GM19238 (cell line): ENCODE results near the gene MIOS.

Source experiments
- DNase-seq: peaks from one replicate; pipeline ENCODE4 v3.0.0; 2011; ENCODE audit warnings: low spot score; ENCODE audit not compliant: insufficient read length

Gene MIOS

GRCh38 chr7:7583731-7584130 is 17.0 kb downstream of the MIOS start:
- DNase-seq = no peak

- DNase-seq = no peak
These were observed 18.0 kb downstream of the MIOS start for GRCh38 chr7:7584653-7585052.

- DNase-seq = no peak
These were observed 18.7 kb downstream of the MIOS start for GRCh38 chr7:7585241-7585928.

GRCh38 chr7:7595451-7595850 is 28.8 kb downstream of the MIOS start:
- no peak for DNase-seq

- no peak for DNase-seq
These were observed 29.5 kb downstream of the MIOS start for GRCh38 chr7:7596176-7596575.

GRCh38 chr7:7607010-7607409 is 40.3 kb downstream of the MIOS start:
- DNase-seq = no peak

- DNase-seq = no peak
These were observed 42.6 kb downstream of the MIOS start for GRCh38 chr7:7609330-7609729.

GRCh38 chr7:7612519-7612918 is 45.8 kb downstream of the MIOS start:
- DNase-seq = no peak

- no peak for DNase-seq
These were observed 46.5 kb downstream of the MIOS start for GRCh38 chr7:7613210-7613609.

- no peak for DNase-seq
These were observed 47.5 kb downstream of the MIOS start for GRCh38 chr7:7614018-7614741.

- DNase-seq = no peak
These were observed 50.9 kb downstream of the MIOS start for GRCh38 chr7:7617550-7617949.

GRCh38 chr7:7618410-7618809 is 51.7 kb downstream of the MIOS start:
- no peak for DNase-seq

GRCh38 chr7:7620236-7620635 is 53.6 kb downstream of the MIOS start:
- DNase-seq = no peak

GRCh38 chr7:7620644-7621210 is 54.0 kb downstream of the MIOS start:
- no peak for DNase-seq

GRCh38 chr7:7628476-7628875 is 61.8 kb downstream of the MIOS start:
- DNase-seq = no peak

GRCh38 chr7:7630626-7631329 is 64.1 kb downstream of the MIOS start:
- DNase-seq = no peak

GRCh38 chr7:7639421-7639820 is 72.7 kb downstream of the MIOS start:
- DNase-seq = no peak

GRCh38 chr7:7639847-7640220 is 73.2 kb downstream of the MIOS start:
- DNase-seq = no peak

- DNase-seq = peak; percentile 79
These were observed 73.8 kb downstream of the MIOS start, which contains the start of gene UMAD1 for GRCh38 chr7:7640221-7641128. UMAD1 (plus strand) TSS chr7:7640752; CDS start chr7:7673372, 32,620 bp downstream.

- DNase-seq = no peak
These were observed 74.5 kb downstream of the MIOS start for GRCh38 chr7:7641129-7641663.

- no peak for DNase-seq
These were observed 75.4 kb downstream of the MIOS start for GRCh38 chr7:7642081-7642480.
